ENCODE data around the gene LCN6.

DNA sequence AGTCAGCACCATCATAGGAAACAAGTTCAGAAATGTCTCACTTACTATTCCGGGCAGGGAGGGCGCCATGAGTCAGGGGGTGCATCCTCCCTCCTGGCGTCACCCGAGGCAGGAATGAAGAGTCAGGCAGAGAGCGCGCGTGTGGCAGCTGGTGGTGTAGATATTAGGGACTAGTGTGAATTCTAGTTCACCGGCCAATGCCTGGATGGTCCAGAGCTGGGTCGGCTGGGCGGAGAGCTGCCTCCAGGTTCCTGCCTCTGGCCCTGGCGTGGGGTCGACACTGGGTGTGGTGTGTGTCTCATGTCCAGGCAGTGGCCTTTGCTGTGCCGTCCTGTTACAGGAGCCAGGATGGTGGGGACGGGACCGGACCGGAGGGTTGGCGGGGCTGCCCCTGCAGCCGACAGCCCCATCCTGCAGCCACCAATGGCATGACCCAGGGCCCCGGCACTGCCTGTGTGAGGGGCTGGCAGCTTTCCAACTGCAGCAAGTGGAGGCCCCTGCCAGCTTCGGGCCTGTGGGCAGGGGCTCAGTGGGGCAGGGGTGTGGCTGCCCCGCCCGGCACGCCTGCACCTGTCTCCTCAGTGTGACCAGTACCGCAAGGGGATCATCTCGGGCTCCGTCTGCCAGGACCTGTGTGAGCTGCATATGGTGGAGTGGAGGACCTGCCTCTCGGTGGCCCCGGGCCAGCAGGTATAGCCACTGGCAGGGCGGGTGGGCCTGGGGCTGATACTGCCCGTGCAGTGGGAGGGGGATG is 26.8 kb downstream of the LCN6 start:
- TF ChIP-seq HDAC2 (CRISPR knock-in tag; IDR thresholded peaks at IDR 0.05) (no peak), NFRKB (IDR thresholded peaks at IDR 0.05) (no peak), ZNF619 (CRISPR knock-in tag; IDR thresholded peaks at IDR 0.05) (no peak), ISL2 (CRISPR knock-in tag; IDR thresholded peaks at IDR 0.05) (no peak)
- TF ChIP-seq, protein P1, sequence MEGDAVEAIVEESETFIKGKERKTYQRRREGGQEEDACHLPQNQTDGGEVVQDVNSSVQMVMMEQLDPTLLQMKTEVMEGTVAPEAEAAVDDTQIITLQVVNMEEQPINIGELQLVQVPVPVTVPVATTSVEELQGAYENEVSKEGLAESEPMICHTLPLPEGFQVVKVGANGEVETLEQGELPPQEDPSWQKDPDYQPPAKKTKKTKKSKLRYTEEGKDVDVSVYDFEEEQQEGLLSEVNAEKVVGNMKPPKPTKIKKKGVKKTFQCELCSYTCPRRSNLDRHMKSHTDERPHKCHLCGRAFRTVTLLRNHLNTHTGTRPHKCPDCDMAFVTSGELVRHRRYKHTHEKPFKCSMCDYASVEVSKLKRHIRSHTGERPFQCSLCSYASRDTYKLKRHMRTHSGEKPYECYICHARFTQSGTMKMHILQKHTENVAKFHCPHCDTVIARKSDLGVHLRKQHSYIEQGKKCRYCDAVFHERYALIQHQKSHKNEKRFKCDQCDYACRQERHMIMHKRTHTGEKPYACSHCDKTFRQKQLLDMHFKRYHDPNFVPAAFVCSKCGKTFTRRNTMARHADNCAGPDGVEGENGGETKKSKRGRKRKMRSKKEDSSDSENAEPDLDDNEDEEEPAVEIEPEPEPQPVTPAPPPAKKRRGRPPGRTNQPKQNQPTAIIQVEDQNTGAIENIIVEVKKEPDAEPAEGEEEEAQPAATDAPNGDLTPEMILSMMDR (CRISPR knock-in tag; IDR thresholded peaks at IDR 0.05), result no peak
- TF ChIP-seq, protein P2, sequence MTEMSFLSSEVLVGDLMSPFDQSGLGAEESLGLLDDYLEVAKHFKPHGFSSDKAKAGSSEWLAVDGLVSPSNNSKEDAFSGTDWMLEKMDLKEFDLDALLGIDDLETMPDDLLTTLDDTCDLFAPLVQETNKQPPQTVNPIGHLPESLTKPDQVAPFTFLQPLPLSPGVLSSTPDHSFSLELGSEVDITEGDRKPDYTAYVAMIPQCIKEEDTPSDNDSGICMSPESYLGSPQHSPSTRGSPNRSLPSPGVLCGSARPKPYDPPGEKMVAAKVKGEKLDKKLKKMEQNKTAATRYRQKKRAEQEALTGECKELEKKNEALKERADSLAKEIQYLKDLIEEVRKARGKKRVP (CRISPR knock-in tag; IDR thresholded peaks at IDR 0.05), result no peak
